NCI-H2107 treated with DMSO at 0.1 percent for 48 hours (cell line): ENCODE results near the gene TXLNG.

Experiments
- DNase-seq: peaks from one replicate; lab custom pipeline; 2025; ENCODE audit not compliant: unreplicated experiment; lab: John Stamatoyannopoulos, UW

TXLNG gene

DNA sequence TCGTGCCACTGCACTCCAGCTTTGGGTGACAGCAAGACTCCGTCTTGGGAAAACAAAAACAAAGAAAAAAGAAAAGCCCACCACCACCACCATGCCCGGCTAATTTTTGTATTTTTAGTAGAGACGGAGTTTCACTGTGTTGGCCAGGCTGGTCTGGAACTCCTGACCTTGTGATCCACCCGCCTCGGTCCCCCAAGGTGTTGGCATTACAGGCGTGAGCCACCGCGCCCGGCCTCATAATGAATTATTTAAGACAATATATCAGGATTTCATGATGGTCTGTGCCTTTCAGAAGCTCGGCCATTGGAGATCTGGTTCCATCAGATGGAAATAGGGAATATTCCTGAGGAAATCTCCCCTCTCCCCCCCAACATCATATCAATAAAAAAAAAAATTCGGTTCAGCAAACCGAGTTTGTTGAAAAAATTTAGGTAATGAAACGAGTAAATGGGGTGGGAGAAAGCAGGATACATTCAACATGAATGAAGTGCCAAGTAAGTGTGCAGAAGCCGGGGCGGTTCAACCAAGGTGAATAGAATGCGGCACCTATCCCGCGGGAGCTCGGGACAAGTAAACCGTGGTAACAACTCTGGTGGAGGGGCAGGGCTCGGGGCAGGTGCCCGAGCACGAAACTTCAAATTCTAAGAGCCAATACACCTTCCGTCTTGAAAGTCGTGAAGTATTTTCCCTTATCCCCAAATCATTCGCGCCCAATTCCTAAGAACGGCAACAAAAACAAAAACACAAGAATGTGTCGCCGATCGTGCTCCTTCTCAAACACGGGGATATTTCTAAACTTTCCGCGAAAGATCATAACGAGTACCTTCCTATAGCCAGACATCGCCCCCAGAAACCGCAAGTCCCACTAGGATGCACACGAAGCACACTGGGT is 773 bp upstream of the TXLNG start:
- no peak for DNase-seq

DNA sequence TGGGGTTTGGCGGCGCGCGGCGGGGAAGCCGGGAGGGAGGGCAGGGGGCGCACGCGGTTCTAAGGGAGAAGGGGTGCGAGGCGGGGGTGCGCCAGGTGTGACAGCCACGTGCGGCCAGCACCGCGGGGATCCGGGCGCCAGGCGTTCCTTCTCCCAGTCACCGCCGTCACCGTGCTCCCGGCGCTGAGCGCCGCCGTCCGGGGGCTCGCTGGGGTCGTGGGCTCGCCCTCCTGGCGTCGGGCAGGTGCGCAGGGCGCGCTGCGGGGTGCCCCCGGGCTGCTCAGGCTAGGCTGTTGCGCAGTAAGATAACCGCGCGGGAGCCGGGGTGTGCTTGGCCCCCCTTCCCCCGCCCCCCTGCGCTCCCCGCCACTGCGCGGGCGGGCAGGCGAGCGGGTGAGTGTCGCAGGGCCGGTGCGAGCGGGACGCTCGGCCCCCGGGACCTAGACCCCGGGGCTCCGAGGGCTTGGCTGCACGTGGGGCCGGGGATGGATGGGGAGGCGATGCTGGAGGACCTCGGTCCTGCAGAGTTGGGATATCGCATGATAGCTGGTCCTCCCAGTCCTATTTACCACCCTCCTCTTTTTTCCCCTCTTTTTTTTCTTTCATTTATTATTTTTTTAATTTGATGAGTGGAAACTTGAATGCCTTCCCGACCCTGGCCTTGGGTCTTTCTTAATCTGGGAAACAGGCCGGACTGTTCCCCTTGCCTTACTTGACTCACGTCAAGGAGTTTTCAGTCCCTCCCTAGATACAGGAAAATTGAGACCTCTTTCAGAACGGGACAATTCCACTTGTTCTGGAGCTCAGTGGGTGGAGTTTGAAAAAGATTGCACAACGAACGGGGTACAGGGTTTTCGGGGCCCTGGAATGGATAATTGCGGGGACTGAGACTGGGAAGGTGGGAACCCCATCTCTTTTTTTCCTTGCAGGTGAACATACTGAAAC is 797 bp downstream of the TXLNG start:
- DNase-seq = peak; percentile 12

DNA sequence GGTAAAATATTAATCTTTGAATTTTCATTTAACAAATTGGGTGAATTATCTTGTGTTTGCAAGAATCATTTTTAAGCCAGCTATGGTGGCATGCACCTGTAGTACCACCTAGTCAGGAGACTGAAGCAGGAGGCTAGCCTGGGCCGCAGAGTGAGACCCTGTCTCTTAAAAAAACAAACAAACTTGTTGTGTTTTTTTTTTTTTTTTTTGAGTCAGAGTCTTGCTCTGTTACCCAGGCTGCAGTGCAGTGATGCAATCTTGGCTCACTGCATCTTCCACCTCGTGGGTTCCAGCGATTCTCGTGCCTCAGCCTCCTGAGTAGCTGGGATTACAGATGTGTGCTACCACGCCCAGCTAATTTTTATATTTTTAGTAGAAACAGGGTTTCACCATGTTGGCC is 2.2 kb downstream of the TXLNG start:
- DNase-seq = no peak

DNA sequence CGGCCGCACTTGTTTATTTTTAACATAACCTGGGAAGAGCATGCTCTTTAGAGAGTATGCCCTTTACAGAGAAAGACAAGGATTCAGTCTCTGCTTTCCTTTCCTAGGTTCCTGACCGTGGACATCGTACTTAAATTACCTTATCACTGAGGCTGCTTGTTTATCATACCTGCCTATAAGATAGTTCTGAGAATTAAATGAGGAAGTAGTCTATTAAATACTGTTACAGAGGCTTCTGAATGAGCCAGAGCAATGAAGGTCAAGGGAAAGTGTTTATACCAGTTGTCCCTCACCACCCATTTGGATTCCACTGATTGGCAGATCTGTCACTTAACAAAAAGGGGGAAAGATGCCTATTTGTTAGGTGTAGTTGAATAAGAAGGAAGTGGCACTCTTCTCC is 10.0 kb downstream of the TXLNG start:
- no peak for DNase-seq

DNA sequence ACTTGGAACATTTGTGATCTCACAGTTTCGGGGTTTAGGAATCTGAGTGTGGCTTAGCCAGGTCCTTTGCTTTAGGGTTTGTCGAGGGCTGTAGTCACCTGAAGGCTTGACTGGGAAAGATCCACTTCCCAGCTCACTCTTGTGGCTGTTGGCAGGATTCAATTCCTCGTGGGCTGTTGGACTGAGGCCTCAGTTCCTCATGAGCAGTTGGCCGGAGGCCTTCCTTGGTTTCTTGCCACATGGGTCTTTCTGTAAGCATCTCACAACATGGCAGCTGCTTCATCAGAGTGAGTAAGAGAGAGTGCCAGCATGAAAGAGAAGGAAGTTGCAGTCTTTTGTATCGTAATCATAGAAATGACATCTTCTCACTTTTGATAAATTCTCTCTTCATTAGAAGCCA is 11.1 kb downstream of the TXLNG start:
- no peak for DNase-seq

DNA sequence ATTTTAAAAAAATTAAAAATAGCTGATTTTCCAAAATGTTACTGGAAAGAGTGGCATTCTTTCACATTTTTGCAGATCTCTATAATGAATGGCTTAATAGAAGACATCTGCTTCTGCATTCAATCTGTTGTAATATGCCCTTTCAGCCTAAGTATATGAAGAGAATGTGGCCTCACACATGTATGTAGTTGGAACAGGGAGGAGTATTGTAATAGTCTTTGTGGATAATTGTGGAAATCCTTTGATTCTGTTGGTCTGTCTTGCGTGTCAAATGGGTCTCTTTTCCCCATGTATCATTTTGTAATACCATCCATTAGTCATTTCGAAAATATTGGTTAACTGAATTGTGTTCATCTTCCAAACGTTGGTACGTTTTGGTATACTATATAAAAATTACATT is 11.6 kb downstream of the TXLNG start:
- no peak for DNase-seq

DNA sequence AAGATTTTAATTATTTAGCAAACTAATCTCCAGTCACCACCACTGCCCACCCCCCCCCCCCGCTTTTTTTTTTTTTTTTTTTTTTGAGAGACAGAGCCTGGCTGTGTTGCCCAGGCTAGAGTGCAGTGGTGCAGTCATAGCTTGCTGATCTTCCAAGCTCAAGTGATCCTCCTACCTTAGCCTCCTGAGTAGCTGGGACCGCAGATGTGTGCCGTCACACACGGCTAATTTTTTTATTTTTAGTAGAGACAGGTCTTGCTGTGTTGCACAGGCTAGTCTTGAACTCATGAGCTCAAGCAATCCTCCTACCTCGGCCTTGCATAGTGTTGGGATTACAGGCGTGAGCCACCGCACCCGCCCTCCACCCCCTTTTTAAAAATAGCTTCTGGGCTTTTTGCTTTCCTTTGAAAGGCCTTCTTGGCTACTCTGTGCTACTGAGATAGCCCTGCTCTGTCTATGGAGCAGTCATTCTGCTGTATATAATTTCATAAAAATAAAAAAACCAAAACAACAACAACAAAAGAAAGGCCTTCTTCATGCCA is 18.7 kb downstream of the TXLNG start:
- DNase-seq = no peak

DNA sequence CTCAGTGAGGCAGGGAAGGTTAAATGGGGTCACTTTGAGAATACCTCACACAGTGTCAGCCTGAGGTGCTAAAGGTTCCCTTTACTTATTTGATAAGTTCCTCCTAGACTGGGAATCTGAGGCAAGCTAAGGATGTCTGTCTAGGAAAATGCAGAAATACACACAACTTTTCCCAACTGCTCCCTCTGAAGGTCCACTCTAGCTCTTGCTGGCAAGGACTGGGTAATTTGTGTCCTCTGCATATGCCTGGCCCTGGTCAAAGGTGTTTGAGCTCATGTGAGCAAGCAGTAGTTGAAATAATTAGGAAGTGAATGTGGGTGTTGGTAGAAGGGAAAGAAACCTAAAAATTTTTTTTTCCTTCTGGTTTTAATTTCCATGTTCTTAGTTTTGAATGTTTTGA is 21.3 kb downstream of the TXLNG start:
- DNase-seq = no peak

DNA sequence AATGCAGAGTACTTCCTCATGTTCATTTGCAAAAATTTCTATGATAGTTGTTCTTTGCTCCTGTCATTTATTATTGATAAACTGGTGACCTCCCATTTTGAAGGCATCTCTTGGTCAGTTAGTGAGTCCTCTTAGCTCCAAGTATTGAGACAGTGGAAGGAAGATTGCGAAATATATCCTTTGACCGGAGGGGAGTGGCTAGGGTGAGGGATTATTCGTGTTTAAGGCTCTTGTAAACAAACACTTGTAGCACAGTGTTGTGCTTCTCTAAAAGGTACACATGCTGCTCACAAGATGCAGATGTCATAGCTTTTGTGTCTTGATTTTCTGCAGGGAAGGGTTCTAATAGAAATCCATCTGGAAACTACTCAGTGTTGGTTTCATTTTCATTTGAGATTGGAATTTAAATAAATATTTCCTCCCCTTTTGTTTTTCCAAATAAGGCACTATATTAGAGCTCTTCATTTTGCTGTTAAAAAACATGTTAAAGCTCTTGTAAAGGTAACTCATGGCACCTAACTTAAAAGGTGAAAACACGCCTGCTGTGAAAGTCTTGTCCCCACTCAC is 21.8 kb downstream of the TXLNG start:
- no peak for DNase-seq

DNA sequence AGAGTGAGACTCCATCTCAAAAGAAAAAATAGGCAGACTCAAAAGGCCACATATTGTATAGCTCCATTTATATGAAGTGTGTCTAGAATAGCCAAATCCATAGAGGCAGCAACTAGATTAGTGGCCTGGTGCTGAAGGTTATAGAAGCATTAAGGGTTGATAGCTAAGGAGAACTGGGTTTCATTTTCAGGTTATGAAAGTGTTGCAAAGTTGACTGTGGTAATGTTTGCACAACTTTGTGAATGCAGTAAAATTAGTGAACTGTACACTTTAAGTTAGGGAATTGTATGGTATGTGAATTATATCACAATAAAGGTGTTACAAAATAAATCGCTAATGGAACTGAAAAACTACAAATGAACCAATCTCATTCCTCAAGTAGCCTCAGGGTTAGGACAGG is 28.3 kb downstream of the TXLNG start:
- DNase-seq = no peak

DNA sequence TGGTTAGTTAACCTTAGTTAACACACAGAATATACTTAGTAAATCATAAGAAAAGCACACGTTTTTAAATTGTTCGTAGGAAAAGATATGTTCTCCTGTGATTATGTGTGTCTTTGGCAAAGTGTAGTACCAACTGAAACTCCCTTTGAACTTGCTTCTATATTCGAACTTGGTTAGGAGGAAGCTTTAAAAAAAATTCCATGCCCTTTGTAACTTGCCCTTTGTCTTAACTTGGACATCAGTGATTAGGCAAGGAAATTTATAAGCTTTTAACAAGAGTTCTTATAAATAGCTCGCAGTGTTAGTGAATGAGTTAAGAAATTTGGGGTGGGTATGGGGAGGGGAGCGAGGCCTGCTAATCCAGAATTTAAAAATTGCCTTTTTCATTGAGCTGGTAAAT is 33.4 kb downstream of the TXLNG start:
- DNase-seq = no peak

DNA sequence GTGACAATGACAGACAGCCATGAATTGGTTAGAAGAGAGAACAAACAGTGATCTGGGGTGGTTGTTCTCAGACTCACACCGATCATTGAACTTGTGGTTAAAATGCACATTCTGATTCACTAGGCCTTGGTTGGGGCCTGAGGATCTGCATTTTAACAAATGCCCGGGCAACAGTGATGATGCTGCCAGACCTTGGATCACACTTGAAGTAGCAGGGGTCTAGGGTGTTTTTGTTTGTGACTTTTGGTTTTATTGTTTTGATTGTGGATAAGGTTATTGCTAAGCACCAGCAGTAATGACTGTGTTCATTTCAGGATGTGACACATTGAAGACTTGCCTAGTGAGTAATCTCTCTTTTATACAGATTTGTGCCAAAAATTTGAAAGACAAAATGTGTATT is 36.5 kb downstream of the TXLNG start:
- DNase-seq = no peak

DNA sequence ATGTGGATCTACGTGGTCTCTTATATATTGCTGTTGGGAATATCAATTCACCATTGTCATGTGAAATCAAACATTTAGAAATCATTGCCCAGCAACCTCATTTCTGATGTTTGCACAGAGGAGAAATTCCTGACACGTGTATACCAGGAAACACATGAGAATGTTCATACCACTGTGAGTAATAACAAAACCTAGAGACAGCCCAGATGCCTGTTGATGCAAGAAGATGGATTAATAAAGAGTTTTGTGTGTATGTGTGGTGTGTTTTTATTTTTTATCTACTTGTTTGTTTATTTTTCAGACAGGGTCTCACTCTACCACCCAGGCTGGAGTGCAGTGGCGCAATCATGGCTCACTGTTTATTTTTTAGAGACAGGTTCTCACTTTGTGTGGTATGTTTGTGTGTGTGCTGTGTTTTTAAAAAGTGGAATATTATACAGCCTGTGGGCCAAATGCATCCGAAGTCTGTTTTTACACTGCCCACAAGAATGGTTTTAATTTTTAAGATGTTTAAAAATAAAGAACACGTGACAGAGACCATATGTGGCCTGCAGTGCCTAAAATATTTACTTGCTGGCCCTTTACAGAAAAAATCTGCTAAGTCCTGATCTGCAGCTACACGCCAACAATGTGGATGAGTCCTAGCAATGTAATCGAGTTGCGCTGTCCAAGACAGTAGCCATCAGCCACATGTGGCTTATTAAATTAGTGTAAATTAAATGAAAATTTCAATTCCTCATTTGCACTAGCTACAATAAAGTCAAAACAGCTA is 39.2 kb downstream of the TXLNG start:
- DNase-seq = no peak

DNA sequence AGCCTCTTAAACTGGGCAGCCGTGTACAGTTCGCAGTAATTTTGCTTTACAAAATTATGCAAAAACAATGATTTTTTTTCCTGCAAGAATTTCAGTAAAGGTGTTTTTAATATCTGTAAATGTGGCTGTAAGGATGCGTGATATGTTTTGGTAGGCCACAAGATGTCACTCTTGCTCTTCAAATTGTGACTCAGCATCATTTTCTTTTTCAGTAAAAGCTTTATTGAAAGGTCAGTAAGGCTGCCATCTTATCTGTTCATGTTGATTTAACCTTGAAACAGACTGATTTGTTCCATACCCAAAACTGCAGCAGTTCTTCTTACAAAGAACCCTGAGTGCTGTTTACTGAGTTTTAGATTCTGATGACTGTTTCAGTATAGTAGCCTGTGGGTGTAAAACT is 39.9 kb downstream of the TXLNG start:
- peak; percentile 59 for DNase-seq

DNA sequence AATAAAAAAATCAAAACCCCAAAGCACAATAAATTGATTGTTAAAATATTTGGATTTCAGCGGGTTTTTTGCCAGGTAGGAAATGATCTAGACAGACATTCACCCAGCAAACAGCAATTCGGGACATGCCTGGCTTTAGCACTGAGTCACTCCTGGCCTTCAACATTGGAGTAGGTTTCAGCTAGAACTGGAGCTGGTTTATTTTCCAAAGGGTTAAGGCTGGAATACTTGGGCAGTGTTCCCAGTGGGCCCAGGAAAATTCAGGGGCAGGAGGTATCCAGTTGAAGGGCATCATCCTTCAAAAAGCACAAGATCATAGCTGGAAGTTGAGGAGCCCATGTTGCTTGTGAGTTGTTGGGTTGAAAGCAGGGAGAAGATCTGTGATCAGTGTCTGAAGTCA is 41.0 kb downstream of the TXLNG start:
- no peak for DNase-seq

DNA sequence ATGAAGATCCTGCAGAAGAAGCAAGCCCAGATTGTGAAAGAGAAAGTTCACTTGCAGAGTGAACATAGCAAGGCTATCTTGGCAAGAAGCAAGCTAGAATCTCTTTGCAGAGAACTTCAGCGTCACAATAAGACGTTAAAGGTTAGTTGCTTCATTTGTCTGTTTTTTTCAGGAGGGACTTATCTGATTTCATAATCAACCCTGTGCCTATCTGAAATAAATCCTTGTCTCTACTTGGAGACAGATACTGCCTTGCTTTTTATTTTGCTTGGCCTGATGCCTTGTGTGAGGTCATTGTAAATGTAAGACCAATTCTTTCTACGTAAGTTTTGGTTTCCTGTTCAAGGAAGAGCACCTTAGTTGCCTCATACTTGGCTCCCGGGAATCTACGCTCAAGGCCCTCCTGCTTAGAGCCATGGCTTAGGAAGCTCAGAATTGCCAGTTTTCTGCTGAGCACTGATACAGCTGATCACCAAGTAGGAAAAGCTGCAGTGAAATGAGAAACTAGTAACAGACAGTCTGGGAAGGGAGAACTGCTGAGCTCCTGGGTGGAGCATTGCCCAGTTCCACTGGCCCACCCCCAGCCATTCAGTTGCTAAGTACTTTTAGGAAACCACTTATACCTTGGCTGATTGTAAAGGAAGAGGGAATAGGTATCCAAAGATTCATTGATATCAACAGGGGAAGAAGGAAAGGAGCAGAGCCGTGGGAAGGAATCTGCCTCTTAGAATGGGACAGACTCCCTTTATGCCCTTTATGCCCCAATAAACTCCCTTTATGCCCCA is 42.0 kb downstream of the TXLNG start:
- no peak for DNase-seq

DNA sequence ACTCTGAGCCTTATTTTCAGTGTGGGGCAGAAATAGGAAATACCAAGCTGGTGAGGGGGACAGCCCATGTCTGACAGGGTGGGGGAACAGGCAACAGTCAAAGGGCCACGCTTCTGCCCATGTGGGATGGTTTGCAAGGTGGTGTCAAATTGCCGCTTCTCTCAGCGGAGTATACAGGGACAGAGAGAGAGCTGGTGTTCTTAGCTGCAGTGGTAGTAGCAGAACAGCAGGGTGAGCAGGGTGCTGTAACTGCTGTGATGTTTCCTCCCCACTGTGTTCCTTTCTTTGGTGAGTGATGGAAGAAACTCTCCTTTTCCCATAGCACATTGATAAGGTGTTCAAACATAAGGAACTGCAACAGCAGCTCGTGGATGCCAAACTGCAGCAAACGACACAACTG is 46.0 kb downstream of the TXLNG start:
- DNase-seq = peak; percentile 61

DNA sequence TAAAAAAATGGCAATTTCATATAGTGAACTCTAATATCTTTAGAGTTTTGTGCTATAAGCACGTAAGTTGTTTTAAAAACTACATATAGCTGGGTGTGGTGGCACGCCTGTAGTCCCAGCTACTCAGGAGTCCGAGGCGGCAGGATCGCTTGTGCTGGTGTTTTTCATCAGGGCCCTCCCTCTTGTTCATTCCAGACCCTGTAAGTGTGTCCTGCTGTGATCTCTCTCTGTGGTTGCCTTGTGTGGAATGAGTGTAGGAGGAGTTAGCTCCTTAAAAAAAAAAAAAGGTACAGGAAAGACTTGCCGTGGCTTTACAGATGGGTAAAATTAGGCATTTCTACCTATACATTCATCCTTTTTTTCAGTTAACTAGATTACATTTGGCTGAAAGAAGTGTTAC is 48.5 kb downstream of the TXLNG start:
- DNase-seq = no peak

DNA sequence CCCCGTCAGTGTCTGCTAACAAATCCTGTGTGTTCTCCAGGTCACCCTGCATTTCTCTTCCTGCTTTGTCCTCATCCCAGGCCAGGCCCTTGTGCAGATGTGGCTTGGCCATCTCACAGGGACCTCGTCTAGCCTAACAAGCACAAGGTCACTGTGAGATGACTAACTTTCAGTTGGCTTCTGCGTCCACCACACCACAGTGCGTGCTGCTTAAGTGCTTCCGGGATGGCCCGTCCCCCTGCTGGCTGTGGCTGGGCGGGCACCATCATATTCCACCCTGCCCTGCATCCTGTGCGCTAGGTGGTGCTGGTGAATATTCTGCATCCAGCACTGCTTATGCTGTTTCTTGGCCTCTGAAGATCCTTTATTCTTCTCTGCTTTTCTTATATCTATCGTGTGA is 50.1 kb downstream of the TXLNG start:
- DNase-seq = no peak
